Right lobe of liver (tissue), 6 donors: ENCODE measurements around the gene FAM83C. TPM values are rescaled to one million over a fixed set of nuclear protein-coding genes. Genes with fewer than 3 reads are reported as not detected.

Experiments
- ATAC-seq, 4 donors: fragments of 200-7000 bp; cut with Tn5 transposase; one replicate each; pipeline ENCODE4 v1.9.1; 2020; ENCODE audit warnings: mild to moderate bottlenecking in 4 of 4, moderate library complexity in 4 of 4
- DNase-seq, 3 donors: peaks; one replicate each; pipeline ENCODE4 v3.0.0-alpha.2; 2020
- H3K27ac ChIP-seq, 3 donors: fragments of 200-600 bp; one replicate each; pipeline ENCODE4 v1.8.0; 2022
- H3K27me3 ChIP-seq, 2 donors: fragments of 200-600 bp; one replicate each; pipeline ENCODE4 v1.8.0; 2022
- H3K36me3 ChIP-seq, 4 donors: fragments of 200-600 bp; sonication (generic) in 1 of 4; one replicate each; pipeline versions ENCODE4 v1.5.1 to v1.8.0; 2017 to 2022; ENCODE audit warnings: control low read depth in 1 of 4
- H3K4me1 ChIP-seq, 4 donors: fragments of 200-600 bp; sonication (generic) in 1 of 4; one replicate each; pipeline versions ENCODE4 v1.5.1 to v1.8.0; 2017 to 2022; ENCODE audit warnings: control low read depth in 1 of 4
- H3K4me3 ChIP-seq, 3 donors: fragments of 200-600 bp; one replicate each; pipeline ENCODE4 v1.8.0; 2022
- H3K9me3 ChIP-seq, 4 donors: fragments of 200-600 bp; sonication (generic) in 1 of 4; one replicate each; pipeline versions ENCODE4 v1.5.1 to v1.8.0; 2017 to 2022; ENCODE audit warnings: control low read depth in 1 of 4
- POLR2A ChIP-seq: fragments of 450-650 bp; IDR thresholded peaks from one replicate; pipeline ENCODE4 v1.6.1; 2017; ENCODE audit warnings: antibody characterized with exemption, mild to moderate bottlenecking
- WGBS: methylation state at CpG from one replicate; pipeline ENCODE4 v1.1.6; 2018; ENCODE audit warnings: low coverage, low lambda C conversion rate; ENCODE audit not compliant: insufficient coverage; ENCODE audit errors: missing lambda C conversion rate; 5-methylcytosine and 5-hydroxymethylcytosine counted together
- intact Hi-C, 2 donors: fragments of 100-400 bp; cut with DNase I; formaldehyde crosslinking; loops; one replicate each; pipeline versions ENCODE4 v1.11.2 to v1.14.1; 2022
- total RNA-seq, 6 experiments: library from RNA; depleted of rRNA in 2 of 6; stranded (reverse); fragments of >200 nt in 2 of 6; fragmentation: NEBNext Ultra II Directional in 3 of 6; extraction: Animal tissue kit (Norgen Biotek cat#: 25700) in 3 of 6; gene quantifications; one replicate each; pipeline versions ENCODE4 v1.1.0 to v1.2.4, GENCODE V29; 2016 to 2023
- TF ChIP-seq, protein P1 (sequence below), 4 donors: fragments of 200-600 bp in 3 of 4; fragments of 450-650 bp in 1 of 4; IDR thresholded peaks; one replicate each; pipeline versions ENCODE4 v1.5.1 to v1.8.0; 2016 to 2022; ENCODE audit warnings: antibody characterized with exemption in 4 of 4, mild to moderate bottlenecking in 2 of 4
- donor health status: DM: no; HTN: yes; CAD: no.
- donor health status: DM: no; HTN: no; CAD: no.
- donor health status: DM: no; HTN: no; CAD: no.
- donor health status: DM: no; HTN: yes; CAD: no.
- donor health status: DM: no; HTN: yes; CAD: no.

Gene FAM83C
- total RNA-seq, 6 experiments from 2014 or later = not detected

DNA sequence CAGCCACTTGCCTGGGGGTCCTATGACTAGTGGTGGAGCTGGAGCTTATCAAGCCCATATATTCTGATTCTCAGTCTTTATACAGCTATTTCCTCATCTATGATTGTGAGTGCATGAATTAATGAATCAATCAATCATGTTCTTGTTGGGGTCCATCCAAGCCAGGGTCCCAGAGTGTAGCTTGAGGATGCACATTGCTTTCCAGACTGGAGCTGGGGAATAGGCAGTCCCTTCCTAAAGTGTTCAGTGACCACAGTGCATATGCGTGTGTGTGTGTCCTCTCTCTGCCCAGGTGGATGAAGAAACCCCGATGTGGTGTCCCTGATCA lies 40.6 kb downstream of the FAM83C start:
- intact Hi-C loops = no loop called here
- H3K36me3 ChIP-seq = no peaks in the 10 kb centered on the region
- H3K9me3 ChIP-seq = no peaks in the 10 kb centered on the region
- TF ChIP-seq, protein P1, sequence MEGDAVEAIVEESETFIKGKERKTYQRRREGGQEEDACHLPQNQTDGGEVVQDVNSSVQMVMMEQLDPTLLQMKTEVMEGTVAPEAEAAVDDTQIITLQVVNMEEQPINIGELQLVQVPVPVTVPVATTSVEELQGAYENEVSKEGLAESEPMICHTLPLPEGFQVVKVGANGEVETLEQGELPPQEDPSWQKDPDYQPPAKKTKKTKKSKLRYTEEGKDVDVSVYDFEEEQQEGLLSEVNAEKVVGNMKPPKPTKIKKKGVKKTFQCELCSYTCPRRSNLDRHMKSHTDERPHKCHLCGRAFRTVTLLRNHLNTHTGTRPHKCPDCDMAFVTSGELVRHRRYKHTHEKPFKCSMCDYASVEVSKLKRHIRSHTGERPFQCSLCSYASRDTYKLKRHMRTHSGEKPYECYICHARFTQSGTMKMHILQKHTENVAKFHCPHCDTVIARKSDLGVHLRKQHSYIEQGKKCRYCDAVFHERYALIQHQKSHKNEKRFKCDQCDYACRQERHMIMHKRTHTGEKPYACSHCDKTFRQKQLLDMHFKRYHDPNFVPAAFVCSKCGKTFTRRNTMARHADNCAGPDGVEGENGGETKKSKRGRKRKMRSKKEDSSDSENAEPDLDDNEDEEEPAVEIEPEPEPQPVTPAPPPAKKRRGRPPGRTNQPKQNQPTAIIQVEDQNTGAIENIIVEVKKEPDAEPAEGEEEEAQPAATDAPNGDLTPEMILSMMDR (IDR thresholded peaks at IDR 0.05) = no peak
- TF ChIP-seq POLR2A = no peak
- no peak overlapping the region for H3K4me3 ChIP-seq
- DNase-seq (no peak), ATAC-seq (no peak)
- H3K27ac ChIP-seq = no peak overlapping the region
- no peaks in the 10 kb centered on the region for H3K27me3 ChIP-seq
- H3K4me1 ChIP-seq = no peaks in the 10 kb centered on the region
- no CpG with 5 or more reads among the region's 2 CpGs for WGBS

DNA sequence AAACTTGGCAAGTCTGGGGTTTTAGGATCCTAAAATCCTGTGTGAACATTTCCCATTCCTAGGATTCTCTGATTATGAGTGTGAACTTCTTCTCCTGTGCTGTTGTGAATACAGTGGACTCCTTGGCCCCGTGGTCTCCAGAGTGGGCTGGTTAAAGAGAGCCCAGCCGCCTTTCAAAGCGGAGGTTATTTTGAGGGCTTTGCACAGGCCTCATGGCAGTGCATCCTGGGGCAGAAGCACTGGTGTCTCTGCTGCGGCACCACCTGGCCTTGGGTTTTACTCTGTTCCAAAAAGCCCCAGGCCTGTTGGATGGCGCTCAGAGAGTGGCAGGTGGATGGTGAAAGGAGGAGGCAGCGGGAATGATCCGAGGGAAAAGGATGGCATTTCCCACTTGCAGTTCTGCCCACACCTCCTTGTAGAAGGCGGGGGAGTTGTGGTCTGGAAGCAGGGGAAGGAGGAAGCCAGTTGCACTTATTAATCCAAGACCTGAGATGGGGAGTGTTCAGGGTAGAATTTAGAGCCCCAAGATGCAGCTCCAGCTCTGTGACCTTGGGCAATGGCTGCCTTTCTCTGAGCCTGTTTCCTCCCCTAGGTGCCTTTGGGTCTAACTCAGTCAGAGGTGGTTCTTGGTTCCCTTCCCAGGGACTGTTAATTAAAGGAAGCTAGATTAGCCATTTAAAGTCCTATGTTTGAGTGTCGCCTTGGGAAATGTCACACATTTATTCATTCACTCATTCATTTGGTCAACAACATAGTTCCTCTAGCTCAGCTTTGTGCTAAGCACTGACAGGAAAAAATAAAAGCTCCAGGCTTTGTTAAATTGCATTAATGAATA lies 43.4 kb downstream of the FAM83C start:
- Histone ChIP-seq H3K27ac (no peak overlapping the region), H3K4me3 (no peak overlapping the region), H3K4me1 (no peaks in the 10 kb centered on the region), H3K9me3 (no peaks in the 10 kb centered on the region), H3K36me3 (no peaks in the 10 kb centered on the region), H3K27me3 (no peaks in the 10 kb centered on the region)
- WGBS = 86% methylated on average over 6 of the region's 9 CpGs
- intact Hi-C loops = no loop called here
- DNase-seq (no peak), ATAC-seq (no peak)
- no peak for TF ChIP-seq POLR2A
- TF ChIP-seq, protein P1 (IDR thresholded peaks at IDR 0.05) = no peak

DNA sequence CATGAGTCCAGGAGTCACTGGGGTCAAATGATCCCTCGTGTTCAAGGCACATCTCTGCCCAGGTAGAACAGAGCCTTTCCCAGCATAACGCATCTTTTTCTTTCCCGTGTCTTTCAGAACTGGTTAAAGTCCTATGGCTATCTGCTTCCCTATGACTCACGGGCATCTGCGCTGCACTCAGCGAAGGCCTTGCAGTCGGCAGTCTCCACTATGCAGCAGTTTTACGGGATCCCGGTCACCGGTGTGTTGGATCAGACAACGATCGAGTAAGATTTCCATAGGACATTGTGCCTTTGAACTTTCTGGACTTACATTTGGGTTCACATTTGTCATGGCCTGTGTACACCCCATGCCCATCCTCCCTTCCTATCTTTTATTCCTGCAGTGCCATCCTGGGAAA lies 45.5 kb downstream of the FAM83C start:
- TF ChIP-seq, protein P1 (IDR thresholded peaks at IDR 0.05) = no peak
- TF ChIP-seq POLR2A = no peak
- Histone ChIP-seq H3K27ac (no peak overlapping the region), H3K4me1 (no peaks in the 10 kb centered on the region), H3K27me3 (no peaks in the 10 kb centered on the region), H3K36me3 (no peaks in the 10 kb centered on the region), H3K4me3 (no peak overlapping the region), H3K9me3 (no peaks in the 10 kb centered on the region)
- ATAC-seq = no peak
- intact Hi-C loops = no loop called here
- WGBS = 87% methylated on average over 11 of the region's 12 CpGs
- DNase-seq = no peak

DNA sequence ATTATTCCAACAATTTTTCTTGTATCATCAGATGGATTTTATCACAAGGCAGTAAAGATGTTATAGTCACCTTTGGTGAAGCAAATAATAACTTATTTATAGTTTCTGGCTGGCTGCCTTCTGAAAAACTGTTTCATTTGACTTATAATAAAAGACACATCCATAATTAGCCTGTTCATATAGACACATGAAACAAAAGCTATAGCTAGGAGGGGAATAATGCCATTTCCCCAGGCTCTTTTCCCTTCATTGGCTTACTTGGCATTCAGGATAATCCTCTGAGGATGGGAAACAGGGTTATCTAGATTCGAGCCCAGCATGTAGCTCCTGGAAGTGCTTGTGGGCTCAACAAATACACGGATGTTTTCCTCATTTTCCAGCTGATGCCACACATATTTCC lies 48.2 kb downstream of the FAM83C start:
- 20% methylated on average over 1 of the region's 2 CpGs for WGBS
- TF ChIP-seq, protein P1 (IDR thresholded peaks at IDR 0.05) = no peak
- TF ChIP-seq POLR2A = no peak

More for the DNA sequence above, 48.2 kb downstream of the FAM83C start:
- Histone ChIP-seq H3K36me3 (no peaks in the 10 kb centered on the region), H3K4me1 (no peaks in the 10 kb centered on the region), H3K4me3 (no peak overlapping the region), H3K27ac (no peak overlapping the region), H3K9me3 (no peaks in the 10 kb centered on the region), H3K27me3 (no peaks in the 10 kb centered on the region)
- no peak for ATAC-seq
- intact Hi-C loops = no loop called here
- DNase-seq = no peak
